Activated B cell treated with CpG ODN at 0.5 μM for 24 hours (primary cell): ENCODE measurements around the gene MACF1. TPM values are rescaled to one million over a fixed set of nuclear protein-coding genes. Genes with fewer than 3 reads are reported as not detected.
"Not testable (repeated sequence)": the region's sequence is repeated elsewhere in the genome, so short reads cannot be mapped to it uniquely, and the experiment has no call there.

Source experiments
- ATAC-seq: fragments of 200-7000 bp; cut with Tn5 transposase; one replicate; pipeline ENCODE4 v1.10.0; 2021; ENCODE audit warnings: low read depth, mild to moderate bottlenecking, moderate library complexity
- CTCF ChIA-PET: fragments of 350-600 bp; sonication (Branson Sonifier 250); formaldehyde crosslinking; loops from one replicate; lab custom pipeline; 2021; ENCODE audit warnings: antibody characterized with exemption; lab: Charles Lee
- POLR2A ChIA-PET: fragments of 350-600 bp; sonication (Branson Sonifier 250); formaldehyde crosslinking; loops from one replicate; lab custom pipeline; 2021; ENCODE audit warnings: antibody characterized with exemption; lab: Charles Lee
- DNase-seq: peaks from one replicate; pipeline ENCODE4 v3.0.0; 2022
- H3K27ac Mint-ChIP-seq: one replicate; pipeline ENCODE4 v1.8.0; 2020; ENCODE audit warnings: mixed read lengths
- H3K27me3 Mint-ChIP-seq: one replicate; pipeline ENCODE4 v1.8.0; 2021; ENCODE audit warnings: mixed read lengths
- H3K36me3 Mint-ChIP-seq: one replicate; pipeline ENCODE4 v1.8.0; 2021; ENCODE audit warnings: low read depth, mixed read lengths
- H3K4me1 Mint-ChIP-seq: one replicate; pipeline ENCODE4 v1.8.0; 2021; ENCODE audit warnings: mixed read lengths
- H3K4me3 Mint-ChIP-seq: one replicate; pipeline ENCODE4 v1.8.0; 2020; ENCODE audit warnings: mild to moderate bottlenecking, mixed read lengths
- H3K9me3 Mint-ChIP-seq: one replicate; pipeline ENCODE4 v1.8.0; 2020; ENCODE audit warnings: mixed read lengths
- intact Hi-C: fragments of 100-400 bp; cut with micrococcal nuclease; formaldehyde crosslinking; loops from one replicate; pipeline ENCODE4 v1.15.1; 2024
- total RNA-seq: library from RNA; stranded (reverse); gene quantifications from 2 replicates; pipeline ENCODE4 v1.2.3, GENCODE V29; 2022
- TF ChIP-seq, protein P1 (sequence below): fragments of 200-600 bp; IDR thresholded peaks from one replicate; pipeline ENCODE4 v1.8.0; 2022; ENCODE audit warnings: antibody characterized with exemption, mild to moderate bottlenecking

Gene MACF1
- total RNA-seq, 1 donor from 2014 or later: 286 TPM

DNA sequence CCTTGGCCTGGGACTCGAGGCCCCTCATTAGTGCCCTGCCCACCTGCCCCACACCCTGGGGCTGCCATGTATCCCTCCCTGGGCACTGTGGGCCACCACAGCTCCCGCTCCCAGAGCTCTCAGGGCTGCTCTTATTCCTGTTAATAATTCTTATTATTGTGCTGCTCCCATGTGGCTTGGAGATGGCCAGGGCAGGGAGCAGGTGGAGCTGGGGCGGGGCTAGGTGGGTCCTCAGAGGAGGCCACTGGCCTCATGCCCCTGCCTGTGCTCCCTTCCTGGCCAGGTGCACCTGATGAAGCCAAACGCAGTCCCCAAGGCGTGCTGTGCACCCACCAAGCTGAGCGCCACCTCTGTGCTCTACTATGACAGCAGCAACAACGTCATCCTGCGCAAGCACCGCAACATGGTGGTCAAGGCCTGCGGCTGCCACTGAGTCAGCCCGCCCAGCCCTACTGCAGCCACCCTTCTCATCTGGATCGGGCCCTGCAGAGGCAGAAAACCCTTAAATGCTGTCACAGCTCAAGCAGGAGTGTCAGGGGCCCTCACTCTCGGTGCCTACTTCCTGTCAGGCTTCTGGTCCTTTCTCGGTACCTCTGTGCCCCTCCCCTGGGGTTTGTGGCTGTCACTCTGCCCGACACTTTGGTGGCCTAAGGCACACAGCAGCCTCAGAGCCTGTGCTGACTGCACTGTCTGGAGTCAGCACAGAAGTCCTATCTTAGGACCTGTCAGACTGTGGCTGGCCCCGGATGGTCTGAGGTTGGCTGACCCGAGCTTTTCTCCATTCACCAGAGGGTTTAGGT, 321.1 kb downstream of the MACF1 start:
- intact Hi-C loops: loop anchor here (5.0 kb wide), 2 partner anchors 33 to 423 kb away; partner anchors contain the start of gene BMP8A
- H3K9me3 Mint-ChIP-seq: no peaks in the 10 kb centered on the region
- peaks cover 32% of the 10 kb centered on the region for H3K4me1 Mint-ChIP-seq
- ATAC-seq (peak; percentile 99), DNase-seq (peak; percentile 73)
- CTCF ChIA-PET: interaction anchor here (0.6 to 1.0 kb wide), 2 partner anchors 427 to 1081 kb away, joined by 3 read pairs; no protein-coding TSS in a partner anchor
- peaks cover 18% of the 10 kb centered on the region for H3K36me3 Mint-ChIP-seq
- peak overlapping the region; percentile 81 for H3K27ac Mint-ChIP-seq
- TF ChIP-seq, protein P1, sequence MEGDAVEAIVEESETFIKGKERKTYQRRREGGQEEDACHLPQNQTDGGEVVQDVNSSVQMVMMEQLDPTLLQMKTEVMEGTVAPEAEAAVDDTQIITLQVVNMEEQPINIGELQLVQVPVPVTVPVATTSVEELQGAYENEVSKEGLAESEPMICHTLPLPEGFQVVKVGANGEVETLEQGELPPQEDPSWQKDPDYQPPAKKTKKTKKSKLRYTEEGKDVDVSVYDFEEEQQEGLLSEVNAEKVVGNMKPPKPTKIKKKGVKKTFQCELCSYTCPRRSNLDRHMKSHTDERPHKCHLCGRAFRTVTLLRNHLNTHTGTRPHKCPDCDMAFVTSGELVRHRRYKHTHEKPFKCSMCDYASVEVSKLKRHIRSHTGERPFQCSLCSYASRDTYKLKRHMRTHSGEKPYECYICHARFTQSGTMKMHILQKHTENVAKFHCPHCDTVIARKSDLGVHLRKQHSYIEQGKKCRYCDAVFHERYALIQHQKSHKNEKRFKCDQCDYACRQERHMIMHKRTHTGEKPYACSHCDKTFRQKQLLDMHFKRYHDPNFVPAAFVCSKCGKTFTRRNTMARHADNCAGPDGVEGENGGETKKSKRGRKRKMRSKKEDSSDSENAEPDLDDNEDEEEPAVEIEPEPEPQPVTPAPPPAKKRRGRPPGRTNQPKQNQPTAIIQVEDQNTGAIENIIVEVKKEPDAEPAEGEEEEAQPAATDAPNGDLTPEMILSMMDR: no peak
- no peaks in the 10 kb centered on the region for H3K27me3 Mint-ChIP-seq
- H3K4me3 Mint-ChIP-seq: peak overlapping the region; percentile 64
- POLR2A ChIA-PET: interaction anchor here (0.9 to 1.3 kb wide), 2 partner anchors 51 to 652 kb away, joined by 3 to 5 read pairs; partner anchors contain the start of genes MYCBP and PABPC4

DNA sequence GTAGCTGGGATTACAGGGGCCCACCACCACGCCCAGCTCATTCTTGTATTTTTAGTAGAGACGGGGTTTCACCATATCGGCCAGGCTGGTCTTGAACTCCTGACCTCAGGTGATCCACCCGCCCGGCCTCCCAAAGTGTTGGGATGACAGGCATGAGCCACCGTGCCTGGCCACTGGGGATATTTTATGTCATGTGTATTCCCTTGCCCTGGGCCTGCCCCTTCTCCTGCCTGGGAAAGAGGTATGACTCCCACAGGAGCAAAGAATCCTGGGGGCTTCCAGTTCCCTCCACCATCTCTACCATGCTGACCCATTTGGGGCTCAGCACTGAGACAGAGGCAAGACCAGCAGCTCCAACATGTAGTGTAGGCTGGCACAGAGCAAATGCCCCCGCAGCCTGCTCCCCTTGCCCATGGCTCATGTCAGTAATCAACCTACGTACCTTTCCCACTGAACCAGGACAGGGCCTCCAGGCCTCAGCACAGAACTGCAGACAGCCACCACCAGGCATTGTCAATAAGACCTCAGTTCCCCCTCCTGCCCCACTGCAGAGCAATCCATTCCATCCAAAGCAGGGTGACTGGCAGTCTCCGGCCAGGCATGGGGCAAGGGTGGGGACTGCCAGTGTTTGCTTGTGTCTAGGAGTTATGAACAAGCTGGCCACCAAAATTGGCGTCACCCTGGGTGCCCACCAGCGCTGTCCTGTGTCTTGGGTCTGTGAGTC, 322.1 kb downstream of the MACF1 start:
- Mint-ChIP-seq H3K4me1 (peaks cover 32% of the 10 kb centered on the region), H3K9me3 (no peaks in the 10 kb centered on the region), H3K4me3 (no peak overlapping the region), H3K27me3 (no peaks in the 10 kb centered on the region), H3K27ac (no peak overlapping the region), H3K36me3 (peaks cover 22% of the 10 kb centered on the region)
- TF ChIP-seq, protein P1: no peak
- POLR2A ChIA-PET: interaction anchor here (0.6 to 1.3 kb wide), 2 partner anchors 49 to 50 kb away, joined by 3 to 5 read pairs; partner anchors contain the start of gene PABPC4
- DNase-seq (no peak), ATAC-seq (no peak)
- intact Hi-C loops: loop anchor here (5.0 kb wide), 2 partner anchors 34 to 424 kb away; partner anchors contain the start of gene BMP8A
- CTCF ChIA-PET: interaction anchor here (1.0 kb wide), 1 partner anchor 428 kb away, joined by 3 read pairs; no protein-coding TSS in a partner anchor

DNA sequence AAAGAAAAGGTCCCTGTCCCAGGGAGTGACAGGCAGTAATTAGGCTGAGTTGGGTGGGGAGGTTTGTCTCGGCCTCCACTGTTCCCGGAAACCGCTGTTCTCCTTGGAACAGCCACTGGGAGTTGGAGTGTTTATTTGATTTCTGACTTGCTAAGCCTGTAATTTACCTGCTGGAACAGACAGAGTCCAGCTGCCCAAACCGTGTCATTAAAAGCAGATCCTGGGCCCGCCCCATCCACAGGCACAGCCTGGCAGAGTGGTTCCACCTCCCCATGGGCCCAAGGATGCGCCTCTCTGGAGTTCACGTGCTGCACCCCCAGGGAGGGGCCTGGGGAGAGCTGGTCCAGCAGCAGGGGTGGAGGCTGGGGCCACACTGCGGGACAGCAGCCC, 322.7 kb downstream of the MACF1 start:
- ATAC-seq, POLR2A ChIA-PET, H3K27me3 Mint-ChIP-seq, DNase-seq, H3K27ac Mint-ChIP-seq, CTCF ChIA-PET, H3K9me3 Mint-ChIP-seq, H3K4me3 Mint-ChIP-seq: not testable (repeated sequence)
- intact Hi-C loops: loop anchor here (5.0 kb wide), 2 partner anchors 35 to 425 kb away; partner anchors contain the start of gene BMP8A
- Mint-ChIP-seq H3K4me1 (peaks cover 32% of the 10 kb centered on the region), H3K36me3 (peaks cover 28% of the 10 kb centered on the region)

DNA sequence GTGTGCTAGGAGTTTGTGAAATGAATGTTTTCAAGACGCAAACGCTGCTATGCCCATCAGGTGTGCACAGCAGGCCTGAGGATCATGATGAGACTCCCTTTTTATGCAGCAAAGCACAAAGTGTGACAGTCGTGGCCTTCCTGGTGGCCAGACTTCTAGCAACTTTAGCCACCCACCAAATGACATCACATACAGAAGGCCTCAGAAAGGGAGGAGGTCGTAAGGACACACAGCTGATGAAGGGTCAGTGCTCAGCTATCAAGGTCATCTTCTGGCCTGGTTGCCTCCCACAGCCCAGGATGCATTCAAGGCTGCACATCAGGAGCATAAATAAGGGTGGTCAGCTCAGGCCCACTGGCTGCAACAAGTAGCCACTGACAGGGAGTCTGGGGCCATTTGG, 323.6 kb downstream of the MACF1 start:
- CTCF ChIA-PET: no interaction called here

More for the DNA sequence above, 323.6 kb downstream of the MACF1 start:
- ATAC-seq (no peak), DNase-seq (no peak)
- TF ChIP-seq, protein P1: no peak
- Mint-ChIP-seq H3K4me3 (no peak overlapping the region), H3K27me3 (no peaks in the 10 kb centered on the region), H3K27ac (no peak overlapping the region), H3K4me1 (peaks cover 32% of the 10 kb centered on the region), H3K36me3 (peaks cover 30% of the 10 kb centered on the region), H3K9me3 (no peaks in the 10 kb centered on the region)
- intact Hi-C loops: loop anchor here (5.0 kb wide), 2 partner anchors 36 to 426 kb away; partner anchors contain the start of gene BMP8A
- POLR2A ChIA-PET: no interaction called here
